ENCODE measurements around the gene STAB1. TPM values are rescaled to one million over a fixed set of nuclear protein-coding genes. Genes with fewer than 3 reads are reported as not detected.

STAB1 gene
- total RNA-seq, 6 donors from 2014 or later: 42.9 to 259 (median 125) TPM

DNA sequence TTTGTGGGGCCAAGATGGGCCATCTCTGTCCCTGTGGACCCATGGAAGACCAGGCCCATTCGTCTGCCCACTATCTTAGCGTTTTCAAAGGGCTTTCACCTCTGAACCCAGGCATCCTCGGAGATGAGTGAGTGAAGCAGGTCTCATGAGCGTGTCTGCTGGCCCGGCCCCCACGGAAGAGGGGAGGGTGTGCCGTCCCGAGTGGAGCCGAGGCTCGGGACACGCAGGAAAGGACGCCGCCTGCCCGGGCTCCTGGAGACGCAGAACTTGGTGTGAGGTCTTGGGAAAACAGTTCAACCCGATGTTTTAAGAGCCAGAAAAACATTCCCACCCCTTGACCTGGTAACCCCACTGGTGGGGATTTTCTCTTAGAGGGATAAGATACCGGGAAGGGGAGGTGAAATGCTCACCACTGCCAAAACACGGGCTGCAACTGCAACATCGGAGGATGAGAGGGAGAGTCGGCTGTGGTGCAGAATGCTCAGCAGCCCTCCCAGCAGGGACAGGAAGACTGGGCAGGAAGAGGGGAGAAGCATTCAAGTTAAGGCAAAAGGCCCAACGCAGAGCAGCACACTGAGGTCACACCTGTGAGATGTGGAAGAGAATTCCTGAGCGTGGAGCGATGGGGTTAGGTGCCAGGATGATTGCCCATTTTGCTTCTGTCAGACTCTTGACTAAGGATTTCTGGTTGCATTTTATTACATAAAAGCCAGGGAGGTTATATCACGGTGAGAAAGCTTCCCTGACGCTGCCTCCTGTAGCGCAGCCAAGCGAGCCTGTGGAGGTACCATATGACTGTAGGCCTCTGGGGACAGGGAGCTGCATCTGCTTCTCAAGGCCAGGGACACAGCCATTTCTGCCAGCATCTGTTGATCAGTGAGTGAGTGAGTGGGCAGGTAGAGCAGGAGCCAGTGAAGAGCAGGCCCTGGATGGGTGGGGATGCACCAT lies 14.1 kb upstream of the STAB1 start:
- DNase-seq (peak in 1 of 2 donors; percentile 68), ATAC-seq (ENCODE audit: low FRiP score in 2 of 2) (no peak)
- no peak overlapping the region for H3K4me3 ChIP-seq
- no peaks in the 10 kb centered on the region for H3K9me3 ChIP-seq
- no peaks in the 10 kb centered on the region for H3K27me3 ChIP-seq
- H3K4me1 ChIP-seq: peaks cover 4 to 16% (median 9%) of the 10 kb centered on the region in 4 donors
- TF ChIP-seq, protein P1, sequence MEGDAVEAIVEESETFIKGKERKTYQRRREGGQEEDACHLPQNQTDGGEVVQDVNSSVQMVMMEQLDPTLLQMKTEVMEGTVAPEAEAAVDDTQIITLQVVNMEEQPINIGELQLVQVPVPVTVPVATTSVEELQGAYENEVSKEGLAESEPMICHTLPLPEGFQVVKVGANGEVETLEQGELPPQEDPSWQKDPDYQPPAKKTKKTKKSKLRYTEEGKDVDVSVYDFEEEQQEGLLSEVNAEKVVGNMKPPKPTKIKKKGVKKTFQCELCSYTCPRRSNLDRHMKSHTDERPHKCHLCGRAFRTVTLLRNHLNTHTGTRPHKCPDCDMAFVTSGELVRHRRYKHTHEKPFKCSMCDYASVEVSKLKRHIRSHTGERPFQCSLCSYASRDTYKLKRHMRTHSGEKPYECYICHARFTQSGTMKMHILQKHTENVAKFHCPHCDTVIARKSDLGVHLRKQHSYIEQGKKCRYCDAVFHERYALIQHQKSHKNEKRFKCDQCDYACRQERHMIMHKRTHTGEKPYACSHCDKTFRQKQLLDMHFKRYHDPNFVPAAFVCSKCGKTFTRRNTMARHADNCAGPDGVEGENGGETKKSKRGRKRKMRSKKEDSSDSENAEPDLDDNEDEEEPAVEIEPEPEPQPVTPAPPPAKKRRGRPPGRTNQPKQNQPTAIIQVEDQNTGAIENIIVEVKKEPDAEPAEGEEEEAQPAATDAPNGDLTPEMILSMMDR (IDR thresholded peaks at IDR 0.05): no peak
- TF ChIP-seq EP300 (IDR thresholded peaks at IDR 0.05) (no peak), POLR2A (IDR thresholded peaks at IDR 0.05) (no peak), POLR2AphosphoS5 (IDR thresholded peaks at IDR 0.05) (no peak)
- WGBS, 2 donors: 88 to 89% methylated on average over 22 to 26 of the region's 27 CpGs
- peak overlapping the region in 1 of 4 donors; percentile 9 for H3K27ac ChIP-seq
- H3K36me3 ChIP-seq: peaks cover 24 to 93% (median 79%) of the 10 kb centered on the region in 4 donors

DNA sequence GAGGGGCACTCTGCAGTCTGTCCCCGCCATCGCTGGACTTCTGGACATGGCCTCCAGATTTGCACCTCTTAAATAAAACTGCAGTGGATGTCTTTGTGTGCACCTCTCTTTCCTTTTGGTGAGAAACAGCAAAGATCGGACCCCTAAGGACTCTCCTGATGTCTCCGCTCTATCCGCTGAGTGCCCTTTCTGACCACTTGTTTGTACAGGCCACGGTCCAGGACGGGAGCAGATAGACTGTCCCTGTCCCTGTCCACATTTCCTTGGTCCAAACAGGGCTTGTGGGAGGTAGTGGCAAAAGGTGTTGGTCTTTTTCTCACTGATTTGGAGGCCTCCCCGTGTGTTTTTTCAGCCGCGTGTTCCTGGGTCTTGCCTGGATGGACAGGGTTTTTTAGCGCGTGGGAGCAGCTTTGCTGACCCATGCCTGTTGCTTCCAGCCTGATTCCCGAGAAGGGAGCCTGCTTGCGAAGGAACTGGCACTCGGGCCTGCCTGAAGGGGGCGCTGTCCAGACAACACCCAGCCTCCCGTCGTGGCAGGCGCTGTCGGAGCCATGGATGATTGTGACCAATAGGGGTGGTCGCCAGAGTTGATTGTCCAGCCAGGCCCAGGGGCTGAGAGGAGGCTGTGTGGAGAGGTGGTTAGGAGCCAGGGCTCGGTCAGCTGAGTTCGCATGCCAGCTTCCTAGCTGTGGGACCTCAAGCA lies 13.2 kb upstream of the STAB1 start:
- Histone ChIP-seq H3K36me3 (peaks cover 28 to 93% (median 81%) of the 10 kb centered on the region in 4 donors), H3K27ac (no peak overlapping the region), H3K4me3 (no peak overlapping the region), H3K27me3 (no peaks in the 10 kb centered on the region), H3K9me3 (no peaks in the 10 kb centered on the region), H3K4me1 (peaks cover 4 to 10% (median 9%) of the 10 kb centered on the region in 4 donors)
- ATAC-seq (ENCODE audit: low FRiP score in 2 of 2): no peak
- TF ChIP-seq EP300 (IDR thresholded peaks at IDR 0.05) (no peak), POLR2A (IDR thresholded peaks at IDR 0.05) (no peak)
- TF ChIP-seq, protein P1 (IDR thresholded peaks at IDR 0.05): peak in 4 of 6 experiments; percentile 15 to 47 (median 42)
- WGBS, 2 donors: 85 to 91% methylated on average over 22 to 23 of the region's 23 CpGs
- no peak for DNase-seq

DNA sequence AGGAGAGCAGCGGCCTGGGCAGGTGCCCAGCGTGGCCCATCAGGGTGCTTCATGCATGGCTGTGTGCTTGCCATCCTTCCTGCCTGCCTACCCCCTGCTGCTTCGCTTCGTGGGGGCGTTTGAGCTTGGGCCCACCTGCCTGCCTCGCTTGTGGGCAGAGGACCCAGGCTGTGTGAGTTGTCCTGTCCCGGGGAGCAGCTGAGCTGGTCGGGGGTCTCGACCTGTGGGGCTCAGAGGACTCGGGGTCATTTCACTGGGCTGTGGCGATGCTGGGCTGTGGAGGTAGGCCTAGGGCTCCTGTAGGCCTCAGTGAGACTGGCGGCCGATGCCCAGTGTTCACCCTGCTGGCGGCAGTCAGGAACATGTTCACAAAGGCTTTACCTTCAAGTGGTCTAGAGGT lies 12.1 kb upstream of the STAB1 start:
- TF ChIP-seq POLR2AphosphoS5 (IDR thresholded peaks at IDR 0.05): no peak
- TF ChIP-seq EP300 (IDR thresholded peaks at IDR 0.05): no peak
- TF ChIP-seq, protein P1 (IDR thresholded peaks at IDR 0.05): no peak
- no peak for TF ChIP-seq POLR2A (IDR thresholded peaks at IDR 0.05)
- H3K9me3 ChIP-seq: no peaks in the 10 kb centered on the region
- peaks cover 4 to 10% (median 9%) of the 10 kb centered on the region in 4 donors for H3K4me1 ChIP-seq
- peaks cover 25 to 93% (median 80%) of the 10 kb centered on the region in 4 donors for H3K36me3 ChIP-seq
- no peak overlapping the region for H3K4me3 ChIP-seq
- DNase-seq: no peak
- no peaks in the 10 kb centered on the region for H3K27me3 ChIP-seq
- 87 to 92% methylated on average over 6 to 9 of the region's 14 CpGs for WGBS, 2 donors
- ATAC-seq (ENCODE audit: low FRiP score in 2 of 2): no peak
- peak overlapping the region; percentile 3 to 64 (median 36) for H3K27ac ChIP-seq

DNA sequence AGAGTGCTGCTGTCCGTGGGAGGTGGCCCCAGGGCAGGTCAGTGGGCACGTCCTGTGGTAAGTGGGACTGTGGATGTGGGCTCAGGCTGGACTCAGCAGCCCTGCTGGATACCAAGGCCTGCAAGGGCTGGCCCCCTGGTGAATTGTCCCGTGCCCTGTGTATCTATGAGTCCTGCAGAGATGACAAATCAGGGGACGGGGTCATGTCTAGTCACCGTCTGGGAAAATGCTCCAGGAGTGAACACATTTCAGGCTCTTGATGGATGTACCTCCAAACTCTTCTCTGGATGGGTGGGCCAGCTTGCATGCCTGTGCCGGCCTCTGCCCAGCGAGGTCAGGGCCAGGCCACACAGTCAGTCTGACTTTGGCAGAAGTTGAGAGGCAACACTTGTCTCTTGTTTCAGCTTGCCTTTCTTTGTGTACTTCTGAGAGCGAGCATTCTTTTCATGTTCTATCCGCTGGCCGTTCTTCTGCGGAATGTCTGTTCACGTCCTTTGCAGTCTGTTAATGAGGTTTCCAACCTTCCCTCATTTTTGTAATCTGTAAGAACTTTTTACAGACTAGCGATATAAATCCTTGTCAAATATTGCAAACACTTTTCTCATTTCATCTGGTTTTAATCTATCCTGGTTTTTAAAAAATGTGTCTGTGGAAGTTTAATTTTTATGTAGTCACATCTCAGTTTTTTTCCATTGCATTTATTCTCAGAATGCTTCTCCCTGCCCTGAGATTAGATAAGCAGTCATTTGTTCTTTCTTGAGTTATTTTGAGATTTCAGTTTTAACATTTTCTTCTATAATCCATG lies 11.4 kb upstream of the STAB1 start:
- peak overlapping the region; percentile 33 to 64 (median 60) for H3K27ac ChIP-seq
- peaks cover 25 to 93% (median 80%) of the 10 kb centered on the region in 4 donors for H3K36me3 ChIP-seq
- no peaks in the 10 kb centered on the region for H3K9me3 ChIP-seq
- H3K4me3 ChIP-seq: no peak overlapping the region
- DNase-seq (no peak), ATAC-seq (ENCODE audit: low FRiP score in 2 of 2) (peak; percentile 7 to 70)
- no peak for TF ChIP-seq POLR2A (IDR thresholded peaks at IDR 0.05)
- TF ChIP-seq POLR2AphosphoS5 (IDR thresholded peaks at IDR 0.05): no peak
- no peak for TF ChIP-seq EP300 (IDR thresholded peaks at IDR 0.05)
- TF ChIP-seq, protein P1 (IDR thresholded peaks at IDR 0.05): no peak
- H3K27me3 ChIP-seq: no peaks in the 10 kb centered on the region
- peaks cover 4 to 10% (median 9%) of the 10 kb centered on the region in 4 donors for H3K4me1 ChIP-seq
- WGBS, 2 donors: 76 to 79% methylated on average over 12 of the region's 13 CpGs
